NCI-H69 (cell line): ENCODE measurements around the gene CRB1.

ENCODE experiments used
- DNase-seq: peaks from one replicate; lab custom pipeline; 2025; lab: John Stamatoyannopoulos, UW

Gene CRB1

GRCh38 chr1:197303463-197303862, 35.4 kb downstream of the CRB1 start:
- no peak for DNase-seq

- DNase-seq = no peak
These were observed 36.7 kb downstream of the CRB1 start for GRCh38 chr1:197304638-197305200.

- DNase-seq = peak; percentile 49
These were observed 37.9 kb downstream of the CRB1 start for GRCh38 chr1:197305925-197306324.

DNA sequence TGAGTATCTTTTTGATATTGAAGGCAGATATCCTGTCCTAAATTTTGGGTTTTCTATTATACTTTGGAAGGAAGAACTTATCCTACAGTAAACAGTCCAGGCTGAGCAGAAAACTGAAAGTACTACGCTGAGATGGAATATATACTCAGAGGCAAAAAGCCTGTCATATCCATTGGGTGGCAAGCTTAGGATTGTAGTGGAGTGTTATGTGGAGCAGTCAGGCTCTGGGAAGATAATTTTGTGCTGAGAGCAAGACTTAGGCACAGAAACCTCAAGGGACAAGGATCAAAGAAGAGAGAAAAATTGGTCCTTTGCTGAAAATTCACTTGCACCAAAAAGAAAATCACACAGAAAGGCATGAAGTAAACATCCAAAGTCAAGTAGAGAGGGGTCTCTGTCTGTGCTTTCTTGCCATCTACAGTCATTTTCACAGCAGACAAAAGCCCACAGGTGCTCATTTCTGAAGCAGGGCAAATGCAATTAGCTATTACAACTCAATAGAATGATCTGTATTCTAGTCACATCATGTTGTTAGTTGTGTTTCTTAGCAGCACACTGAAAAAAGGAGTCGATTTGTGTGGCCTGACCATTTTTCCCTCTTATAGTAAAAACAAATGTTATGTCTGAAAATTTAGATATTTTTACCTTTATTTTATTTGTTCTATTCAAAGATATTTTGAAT, 38.5 kb downstream of the CRB1 start:
- peak; percentile 51 for DNase-seq

DNA sequence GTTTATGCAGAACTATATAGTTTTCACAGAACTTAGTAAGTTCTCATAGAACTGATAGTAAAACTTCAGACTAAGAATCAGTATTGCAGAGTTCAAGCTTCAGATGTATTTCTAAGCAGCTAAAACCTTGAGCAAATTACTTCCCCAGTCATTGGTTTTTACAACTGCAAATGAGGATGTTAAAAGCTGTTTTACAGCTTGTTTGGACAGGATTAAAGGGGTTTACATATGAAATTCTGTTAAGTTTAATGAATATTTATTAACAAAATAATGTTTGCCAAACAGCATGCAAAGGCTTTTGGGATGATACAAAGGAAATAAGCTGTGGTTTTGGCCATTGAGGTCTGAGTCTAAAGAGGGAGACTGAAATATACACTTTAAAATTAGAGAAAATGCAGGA, 39.1 kb downstream of the CRB1 start:
- DNase-seq = peak; percentile 32

DNA sequence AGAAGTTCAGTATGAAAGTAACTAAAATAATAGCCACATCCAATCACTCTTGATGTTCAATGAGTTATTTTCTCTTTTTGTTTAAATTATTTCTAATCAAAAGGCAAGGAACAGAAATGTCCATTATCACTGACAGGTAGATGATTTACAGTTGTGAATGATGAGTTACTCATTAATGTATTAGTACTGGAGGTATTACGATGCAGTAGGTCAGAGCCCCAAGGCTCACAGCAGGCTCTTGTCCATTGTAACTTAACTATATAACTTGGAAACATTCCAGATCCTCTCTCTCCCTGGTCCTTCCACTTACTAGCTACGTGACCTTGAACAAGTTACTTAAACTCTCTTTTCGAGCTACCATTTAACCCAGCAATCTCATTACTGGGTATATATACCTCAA, 39.5 kb downstream of the CRB1 start:
- DNase-seq = peak; percentile 82

GRCh38 chr1:197311081-197311480, 43.0 kb downstream of the CRB1 start:
- no peak for DNase-seq

DNA sequence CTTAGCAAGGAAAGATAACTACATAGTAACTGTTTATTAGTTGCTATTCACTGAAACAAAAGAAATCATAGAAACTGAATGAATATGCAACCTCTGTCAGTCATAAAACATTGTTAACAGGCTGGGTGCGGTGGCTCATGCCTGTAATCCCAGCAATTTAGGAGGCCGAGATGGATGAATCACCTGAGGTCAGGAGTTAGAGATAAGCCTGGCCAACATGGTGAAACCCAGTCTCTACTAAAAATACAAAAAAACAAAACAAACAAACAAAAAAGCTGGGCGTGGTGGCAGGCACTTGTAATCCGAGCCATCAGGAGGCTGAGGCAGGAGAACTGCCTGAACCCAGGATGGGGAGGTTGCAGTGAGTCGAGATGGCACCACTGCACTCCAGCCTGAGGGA, 44.1 kb downstream of the CRB1 start:
- no peak for DNase-seq

- no peak for DNase-seq
These were observed 45.7 kb downstream of the CRB1 start for GRCh38 chr1:197313713-197314112.

GRCh38 chr1:197314682-197315081, 46.6 kb downstream of the CRB1 start:
- DNase-seq = peak; percentile 79

DNA sequence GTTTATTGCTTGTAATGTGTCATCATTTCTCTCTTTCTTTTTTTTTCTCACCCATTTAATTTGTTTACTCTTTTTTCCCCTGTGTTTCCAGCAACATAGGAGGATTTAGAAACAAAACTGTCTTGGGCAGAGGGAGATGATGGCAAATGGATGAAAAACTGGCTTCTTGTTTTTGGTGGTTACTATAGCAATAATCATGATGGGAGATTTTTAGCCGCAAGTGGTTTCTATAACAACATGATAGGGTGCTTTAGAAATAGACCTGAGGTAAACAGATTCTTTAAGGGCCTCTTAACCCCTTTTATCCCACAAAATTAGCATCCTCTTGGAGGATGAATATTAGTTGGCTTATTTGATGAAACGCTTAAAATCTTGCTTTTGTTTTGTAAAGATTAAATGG, 51.6 kb downstream of the CRB1 start:
- no peak for DNase-seq

DNA sequence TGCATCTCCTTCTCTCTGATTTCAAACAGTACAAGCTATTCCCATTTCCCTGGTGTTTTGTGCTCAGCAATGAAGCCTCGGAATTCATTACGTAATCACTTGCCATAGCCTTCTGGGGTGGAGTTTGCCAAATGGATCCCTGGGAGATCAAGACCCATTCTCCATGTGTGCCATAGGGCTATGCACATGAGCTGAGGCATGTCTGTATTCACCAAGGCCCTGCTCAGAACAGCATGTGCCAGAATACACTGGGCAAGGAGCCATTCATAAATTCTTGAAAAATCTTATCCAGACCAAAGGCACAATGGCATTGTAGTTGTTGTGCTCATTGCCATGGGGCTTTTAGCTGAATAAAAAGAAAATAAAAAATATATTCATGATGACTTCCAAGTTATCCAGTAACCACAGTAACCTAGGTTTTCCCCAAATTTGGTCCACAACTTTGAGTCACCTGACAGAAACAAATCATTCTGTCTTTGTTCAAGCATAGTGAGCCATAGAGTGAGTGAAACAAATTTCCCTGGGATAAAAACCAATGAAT, 53.0 kb downstream of the CRB1 start:
- DNase-seq = peak; percentile 39

- no peak for DNase-seq
These were observed 53.8 kb downstream of the CRB1 start for GRCh38 chr1:197321811-197322210.

DNA sequence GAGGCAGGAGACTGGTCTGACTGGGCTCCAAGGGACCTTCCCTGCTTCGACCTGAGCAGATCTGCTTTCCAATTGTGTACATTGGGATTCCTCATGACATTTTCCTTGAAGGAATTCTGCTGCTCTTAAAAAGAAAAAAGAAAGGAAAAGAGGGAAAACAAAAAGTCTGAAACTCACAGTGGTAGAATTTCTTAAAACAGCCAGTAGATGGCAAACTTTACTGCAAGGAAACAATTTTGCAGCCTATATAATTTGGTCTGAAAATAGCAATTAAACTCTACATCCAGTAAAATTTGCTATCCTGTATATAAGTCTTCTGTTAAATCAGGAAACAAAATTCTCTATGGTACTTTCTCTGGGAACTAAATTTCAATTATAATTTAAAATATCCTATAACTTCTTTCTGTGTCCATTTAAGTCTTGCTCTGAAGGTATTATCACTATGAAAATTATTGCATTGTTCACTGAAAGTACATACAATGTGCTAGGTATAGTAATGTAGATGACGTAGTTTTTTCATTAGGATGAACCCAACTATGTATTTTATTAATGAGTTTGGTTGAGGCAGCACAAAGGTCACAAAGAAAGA, 59.8 kb downstream of the CRB1 start:
- peak; percentile 40 for DNase-seq

GRCh38 chr1:197330213-197330612, 62.2 kb downstream of the CRB1 start:
- no peak for DNase-seq

DNA sequence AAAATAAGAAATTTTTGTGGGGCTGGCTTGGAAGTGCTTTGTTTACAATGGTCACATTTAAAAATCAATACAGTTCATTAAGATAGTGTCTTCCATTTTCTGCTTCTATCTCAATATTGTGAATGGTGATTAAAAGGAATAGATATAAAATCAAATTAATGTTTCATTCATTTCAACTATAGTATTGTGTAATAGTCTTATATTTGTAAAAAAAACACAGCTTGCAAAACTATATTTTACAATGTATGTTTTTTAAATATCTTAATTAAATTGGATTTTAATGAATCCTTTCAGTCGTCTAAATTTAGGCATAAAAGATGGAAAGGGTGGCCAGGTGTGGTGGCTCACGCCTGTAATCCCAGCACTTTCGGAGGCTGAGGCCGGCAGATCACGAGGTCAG, 63.5 kb downstream of the CRB1 start:
- no peak for DNase-seq

DNA sequence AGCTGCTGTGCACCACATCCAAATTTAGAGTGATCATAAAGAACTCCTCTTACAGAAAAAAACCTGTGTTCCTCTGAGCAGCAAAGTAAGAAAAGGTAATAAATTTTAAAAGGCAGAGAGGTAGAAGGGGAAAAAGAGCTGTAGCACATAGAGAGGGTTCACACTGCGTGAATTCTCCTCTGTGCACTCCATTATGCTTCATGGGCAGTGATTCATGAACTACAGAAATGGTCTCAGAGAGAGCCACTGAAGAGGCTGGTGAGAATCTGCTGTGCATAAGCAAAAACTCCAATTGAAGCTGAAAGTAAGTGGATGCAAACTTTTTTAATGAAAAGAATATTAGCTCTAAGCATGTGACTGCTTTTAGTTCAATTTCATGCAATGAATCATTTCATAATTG, 65.0 kb downstream of the CRB1 start:
- no peak for DNase-seq

GRCh38 chr1:197336571-197336970, 68.5 kb downstream of the CRB1 start:
- DNase-seq = peak; percentile 85

DNA sequence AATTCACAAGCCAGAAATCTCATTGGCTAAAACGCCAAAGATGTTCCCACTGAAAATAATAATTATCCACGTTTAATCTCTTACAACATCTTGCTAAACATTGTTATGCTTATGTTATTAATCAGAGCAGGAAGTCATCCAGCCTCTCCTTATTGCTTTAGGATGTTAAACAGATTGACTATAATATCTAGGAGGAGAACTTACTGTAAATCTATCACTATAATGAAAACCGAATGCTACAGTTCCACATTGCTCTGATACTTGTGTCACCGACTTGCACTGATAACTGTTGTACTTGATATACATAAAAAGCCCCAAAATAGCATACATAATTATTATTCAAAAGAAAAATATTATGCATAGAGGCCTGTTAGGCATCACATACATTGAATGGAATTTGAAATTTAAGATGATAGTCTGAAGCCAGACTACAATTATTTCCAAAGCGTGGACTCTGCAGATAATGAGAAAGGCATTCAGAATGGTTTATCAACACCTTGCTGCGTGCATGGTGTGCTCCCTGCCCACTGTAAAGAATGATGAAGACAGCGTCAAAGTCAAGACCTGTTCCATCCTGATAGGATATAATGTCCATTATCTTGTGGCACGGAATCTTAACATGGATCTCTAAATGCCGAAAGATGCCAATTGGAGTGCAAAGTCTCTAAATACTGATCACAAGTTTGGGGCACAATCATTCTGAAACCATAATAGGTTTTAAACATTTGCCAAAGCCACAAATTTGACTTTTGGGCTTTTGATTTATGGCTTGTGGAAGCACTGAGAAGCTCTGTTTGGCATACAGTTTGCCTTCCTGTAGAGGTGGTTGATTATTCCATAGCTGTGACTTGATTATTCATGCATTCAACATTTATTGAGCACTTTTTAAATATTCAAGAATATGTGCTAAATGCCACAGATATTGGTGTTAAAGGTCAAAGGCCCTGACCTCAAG, 71.3 kb downstream of the CRB1 start:
- DNase-seq = peak; percentile 15

DNA sequence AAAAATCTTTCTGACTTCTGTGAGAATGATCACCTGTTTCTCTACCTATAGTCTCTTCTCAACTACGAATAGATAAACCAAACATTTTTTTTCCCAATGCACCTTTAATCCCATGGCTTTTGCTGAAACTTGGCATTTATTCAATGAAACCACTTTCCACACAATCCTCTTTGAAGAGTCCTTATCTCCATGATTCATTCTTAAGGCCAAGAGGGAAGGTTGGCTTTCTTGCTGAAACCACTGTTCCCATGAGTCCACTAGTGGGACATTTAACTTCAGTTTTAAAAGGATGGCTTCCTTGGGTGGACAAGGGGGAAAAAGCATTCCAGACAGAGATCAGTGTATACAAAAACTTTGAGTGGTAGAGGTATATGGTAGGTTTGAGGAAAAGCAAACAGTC, 73.6 kb downstream of the CRB1 start:
- no peak for DNase-seq

DNA sequence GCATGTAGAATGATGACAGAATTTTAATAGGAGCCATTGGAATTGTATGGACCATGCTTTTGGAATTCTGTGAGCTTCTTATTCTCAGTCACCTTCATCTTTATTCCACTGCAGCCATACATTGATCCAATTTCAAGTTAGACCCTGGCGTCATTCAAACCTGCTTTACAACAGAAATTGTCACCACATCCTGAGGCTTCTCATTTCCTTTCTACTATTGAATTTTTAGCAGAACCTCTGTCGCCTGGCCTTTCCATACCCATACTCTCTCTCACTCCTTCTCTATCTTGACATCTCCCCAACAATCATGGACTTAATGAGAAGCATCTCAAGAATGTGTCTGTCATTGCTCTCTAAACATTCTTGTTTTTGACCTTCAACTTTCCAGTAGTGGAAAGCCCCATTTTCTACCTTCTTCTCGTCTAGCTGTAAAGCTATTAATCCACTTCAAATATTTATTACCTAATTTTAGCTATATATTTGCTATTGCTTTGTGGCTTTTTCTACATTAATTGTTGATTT, 74.1 kb downstream of the CRB1 start:
- DNase-seq = no peak

- DNase-seq = no peak
These were observed 74.6 kb downstream of the CRB1 start for GRCh38 chr1:197342669-197343068.
